HepG2 (cell line): Measurements from ENCODE around the gene HNRNPAB. TPM values are rescaled to one million over a fixed set of nuclear protein-coding genes. Genes with fewer than 3 reads are reported as not detected.

Source experiments
- ATAC-seq: fragments of 200-7000 bp; cut with Tn5 transposase; 3 replicates; pipeline ENCODE4 v1.9.1; 2020; ENCODE audit warnings: mild to moderate bottlenecking, moderate library complexity
- BruUV-seq: library from RNA; stranded (reverse); fragments of 400-500 nt; replicated peaks from 2 replicates; lab custom pipeline; 2021; lab: Mats Ljungman, UMichigan
- CTCF ChIA-PET: fragments of 300-600 bp; formaldehyde crosslinking; extraction: SDS; loops from one replicate; lab custom pipeline; 2021; ENCODE audit warnings: low total read pairs, inconsistent platforms, low intra/inter-chr PET ratio; lab: Yijun Ruan, JAX
- POLR2A ChIA-PET: fragments of 350-600 bp; sonication (Branson Sonifier 250); formaldehyde crosslinking; loops from one replicate; lab custom pipeline; 2020; ENCODE audit warnings: antibody characterized with exemption, inconsistent platforms; lab: Yijun Ruan, JAX
- DNase-seq: peaks from one replicate; pipeline ENCODE4 v3.0.0-alpha.2; 2015; ENCODE audit warnings: low spot score
- FAIRE-seq: peaks from 3 replicates; lab custom pipeline; 2011; peaks lifted over from hg19 to GRCh38; lab: Jason Lieb, UNC
- H2AFZ ChIP-seq: one replicate; pipeline ENCODE4 v1.6.1; 2011; ENCODE audit warnings: low read length, inconsistent platforms
- H3K27ac ChIP-seq: fragments of 300-600 bp; 3 replicates; pipeline ENCODE4 v1.8.0; 2011; ENCODE audit warnings: mixed run types, mild to moderate bottlenecking, mixed read lengths, low read length, inconsistent platforms; ENCODE audit not compliant: insufficient read depth; ENCODE audit errors: extremely low read length
- H3K27me3 ChIP-seq, 2 experiments: fragments of 200-600 bp in 1 of 2; 2 replicates in 1 of 2; 3 replicates in 1 of 2; pipeline versions ENCODE4 v1.6.0 to v1.8.0; 2011; ENCODE audit warnings: low read length in 2 of 2, mild to moderate bottlenecking in 2 of 2, moderate library complexity in 2 of 2, inconsistent platforms in 1 of 2; ENCODE audit not compliant: insufficient read depth in 2 of 2, control insufficient read depth in 1 of 2
- H3K36me3 ChIP-seq, 2 experiments: fragments of 200-600 bp in 1 of 2; replicated peaks in 1 of 2; 2 replicates in 1 of 2; 3 replicates in 1 of 2; pipeline versions ENCODE4 v1.5.1 to v1.8.0; 2011; ENCODE audit warnings: low read length in 2 of 2, inconsistent platforms in 1 of 2; ENCODE audit not compliant: insufficient read depth in 2 of 2, control insufficient read depth in 1 of 2
- H3K4me1 ChIP-seq: 2 replicates; pipeline ENCODE4 v1.5.1; 2012; ENCODE audit warnings: low read length, inconsistent platforms; ENCODE audit not compliant: insufficient read depth
- H3K4me2 ChIP-seq: 2 replicates; pipeline ENCODE4 v1.6.0; 2011; ENCODE audit warnings: low read depth, low read length, inconsistent platforms
- H3K4me3 ChIP-seq, 3 experiments: fragments of 200-600 bp in 1 of 3; sonication (generic), shearing (Covaris generic) in 1 of 3; replicated peaks in 1 of 3; 2 replicates each; pipeline ENCODE4 v1.5.1; 2011 to 2016; ENCODE audit warnings: low read length in 3 of 3, inconsistent platforms in 2 of 3, low read depth in 2 of 3, mild to moderate bottlenecking in 2 of 3, control low read depth in 1 of 3, mixed read lengths in 1 of 3; ENCODE audit not compliant: insufficient read depth in 1 of 3
- H3K79me2 ChIP-seq: one replicate; pipeline ENCODE4 v1.6.1; 2011; ENCODE audit warnings: low read length, inconsistent platforms; ENCODE audit not compliant: insufficient read depth
- H3K9ac ChIP-seq: 2 replicates; pipeline ENCODE4 v1.6.0; 2011; ENCODE audit warnings: mild to moderate bottlenecking, low read depth, low read length, inconsistent platforms; ENCODE audit not compliant: insufficient read depth
- H3K9me3 ChIP-seq: 2 replicates; pipeline ENCODE4 v1.5.1; 2012; ENCODE audit warnings: mild to moderate bottlenecking, low read length
- H4K20me1 ChIP-seq: 2 replicates; pipeline ENCODE4 v1.6.0; 2011; ENCODE audit warnings: inconsistent platforms, mild to moderate bottlenecking, low read length, moderate library complexity; ENCODE audit not compliant: insufficient read depth
- HNRNPH1 ChIP-seq: fragments of 200-400 bp; formaldehyde crosslinking; optimal IDR thresholded peaks from 2 replicates; pipeline ENCODE3; 2017; ENCODE audit warnings: mild to moderate bottlenecking, low read depth, low read length
- KLF13 ChIP-seq: sonication (generic); formaldehyde crosslinking; IDR thresholded peaks from 2 replicates; pipeline ENCODE4 v1.4.0; 2020; ENCODE audit warnings: mild to moderate bottlenecking, missing genetic modification reagents
- MAFG ChIP-seq: sonication (generic); formaldehyde crosslinking; IDR thresholded peaks from 2 replicates; pipeline ENCODE4 v1.5.1; 2020; ENCODE audit warnings: mild to moderate bottlenecking, missing genetic modification reagents
- TBL1XR1 ChIP-seq: fragments of 150-350 bp; IDR thresholded peaks from 2 replicates; pipeline ENCODE4 v1.6.1; 2014; ENCODE audit warnings: borderline replicate concordance, low read length; ENCODE audit not compliant: partially characterized antibody
- TSC22D2 ChIP-seq: sonication (generic); formaldehyde crosslinking; IDR thresholded peaks from 2 replicates; pipeline ENCODE4 v1.5.1; 2020; ENCODE audit warnings: missing genetic modification reagents, mild to moderate bottlenecking, borderline replicate concordance
- WGBS: methylation state at CpG from one replicate; pipeline ENCODE4 v1.1.6; 2017; ENCODE audit warnings: low lambda C conversion rate; 5-methylcytosine and 5-hydroxymethylcytosine counted together
- in situ Hi-C: cut with HindIII; loops from 2 replicates; pipeline ENCODE4 v1.10.0; 2017; ENCODE audit warnings: low pct_unique_long_range_greater_than_20kb; ENCODE audit not compliant: extremely low pct_ligation_motif_present
- intact Hi-C: fragments of 100-400 bp; cut with micrococcal nuclease; formaldehyde crosslinking; loops from one replicate; pipeline ENCODE4 v1.10.0; 2022; ENCODE audit not compliant: unreplicated experiment
- polyA plus RNA-seq, 8 experiments: library from polyadenylated mRNA; depleted of rRNA in 3 of 8; stranded (reverse) in 7 of 8; unstranded in 1 of 8; fragments of >200 nt; fragmentation: Illumina TruSeq in 4 of 8; extraction: Trizol in 4 of 8; gene quantifications; 2 replicates each; pipeline versions ENCODE4 v1.2.1 to v1.2.3, GENCODE V29; 2011 to 2016; ENCODE audit warnings: low read depth in 4 of 8, missing spikeins in 1 of 8, mixed read lengths in 1 of 8; ENCODE audit not compliant: insufficient read depth in 1 of 8
- total RNA-seq, 5 experiments: library from RNA; depleted of rRNA; stranded (reverse); fragments of >200 nt; fragmentation: Illumina TruSeq; extraction: Trizol; gene quantifications; 2 replicates each; pipeline ENCODE4 v1.2.3, GENCODE V29; 2016; ENCODE audit warnings: low read depth in 1 of 5
- TF ChIP-seq, protein P1 (sequence below): sonication (generic); formaldehyde crosslinking; IDR thresholded peaks from 2 replicates; pipeline ENCODE4 v1.8.0; 2022; ENCODE audit warnings: missing genetic modification reagents, mild to moderate bottlenecking, borderline replicate concordance
- TF ChIP-seq, protein P2 (sequence below): fragments of 450-650 bp; IDR thresholded peaks from 2 replicates; pipeline ENCODE4 v1.6.1; 2016
- TF ChIP-seq, protein P3 (sequence below), 2 experiments: sonication (generic) in 1 of 2; formaldehyde crosslinking in 1 of 2; IDR thresholded peaks; 2 replicates each; pipeline versions ENCODE4 v1.5.1 to v1.6.1; 2011 to 2020; ENCODE audit warnings: borderline replicate concordance in 1 of 2, low read depth in 1 of 2, low read length in 1 of 2, mild to moderate bottlenecking in 1 of 2, missing genetic modification reagents in 1 of 2, moderate library complexity in 1 of 2

Gene HNRNPAB
- total and polyA plus RNA-seq, 2 of the 13 experiments (the other 11 are each of a cell fraction or from before 2014, with no cell fraction given), result 62.6 to 111 TPM

DNA sequence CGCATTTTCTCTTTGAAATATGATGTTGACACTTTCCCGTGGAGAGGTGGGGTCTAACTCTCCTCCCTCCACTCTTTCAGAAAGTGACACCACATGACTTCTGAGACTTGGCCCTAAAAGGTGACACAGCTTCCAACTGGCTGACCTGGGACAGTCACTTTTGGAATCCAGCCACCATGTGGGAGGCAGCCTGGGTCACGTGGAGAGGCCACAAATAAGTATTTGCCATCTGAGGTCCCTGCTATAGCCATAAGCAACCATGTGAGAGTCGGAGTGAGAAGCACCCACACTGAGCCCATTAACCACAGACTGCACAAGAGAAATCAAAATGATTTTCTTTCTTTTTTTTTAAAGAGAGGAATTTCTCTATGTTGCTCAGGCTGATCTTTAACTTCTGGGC is 32.3 kb downstream of the HNRNPAB start:
- DNase-seq (peak; percentile 31), ATAC-seq (no peak), FAIRE-seq (no peak)
- no peak overlapping the region for H3K27ac ChIP-seq
- H3K9me3 ChIP-seq, result no peaks in the 10 kb centered on the region
- 2% methylated on average over 4 of the region's 4 CpGs for WGBS
- intact Hi-C loops (no loop called here), in situ Hi-C loops (no loop called here)
- H2AFZ ChIP-seq, result no peak overlapping the region
- ChIA-PET CTCF (no interaction called here), POLR2A (no interaction called here)
- H3K36me3 ChIP-seq, result no peaks in the 10 kb centered on the region; a peak in 1 of 5 replicates
- H3K4me3 ChIP-seq, result no peak overlapping the region
- H3K27me3 ChIP-seq, result no peaks in the 10 kb centered on the region; a peak in 1 of 5 replicates
- H3K4me2 ChIP-seq, result peak overlapping the region; percentile 51; the same call in 1 of the 2 replicates
- peaks cover 55% of the 10 kb centered on the region for H3K4me1 ChIP-seq
- no peak for TF ChIP-seq TSC22D2 (CRISPR knock-in tag)
- TF ChIP-seq, protein P1, sequence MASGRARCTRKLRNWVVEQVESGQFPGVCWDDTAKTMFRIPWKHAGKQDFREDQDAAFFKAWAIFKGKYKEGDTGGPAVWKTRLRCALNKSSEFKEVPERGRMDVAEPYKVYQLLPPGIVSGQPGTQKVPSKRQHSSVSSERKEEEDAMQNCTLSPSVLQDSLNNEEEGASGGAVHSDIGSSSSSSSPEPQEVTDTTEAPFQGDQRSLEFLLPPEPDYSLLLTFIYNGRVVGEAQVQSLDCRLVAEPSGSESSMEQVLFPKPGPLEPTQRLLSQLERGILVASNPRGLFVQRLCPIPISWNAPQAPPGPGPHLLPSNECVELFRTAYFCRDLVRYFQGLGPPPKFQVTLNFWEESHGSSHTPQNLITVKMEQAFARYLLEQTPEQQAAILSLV, result no peak
- TF ChIP-seq, protein P2, sequence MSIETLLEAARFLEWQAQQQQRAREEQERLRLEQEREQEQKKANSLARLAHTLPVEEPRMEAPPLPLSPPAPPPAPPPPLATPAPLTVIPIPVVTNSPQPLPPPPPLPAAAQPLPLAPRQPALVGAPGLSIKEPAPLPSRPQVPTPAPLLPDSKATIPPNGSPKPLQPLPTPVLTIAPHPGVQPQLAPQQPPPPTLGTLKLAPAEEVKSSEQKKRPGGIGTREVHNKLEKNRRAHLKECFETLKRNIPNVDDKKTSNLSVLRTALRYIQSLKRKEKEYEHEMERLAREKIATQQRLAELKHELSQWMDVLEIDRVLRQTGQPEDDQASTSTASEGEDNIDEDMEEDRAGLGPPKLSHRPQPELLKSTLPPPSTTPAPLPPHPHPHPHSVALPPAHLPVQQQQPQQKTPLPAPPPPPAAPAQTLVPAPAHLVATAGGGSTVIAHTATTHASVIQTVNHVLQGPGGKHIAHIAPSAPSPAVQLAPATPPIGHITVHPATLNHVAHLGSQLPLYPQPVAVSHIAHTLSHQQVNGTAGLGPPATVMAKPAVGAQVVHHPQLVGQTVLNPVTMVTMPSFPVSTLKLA, result peak; percentile 96
- TF ChIP-seq TBL1XR1, result no peak
- TF ChIP-seq MAFG (CRISPR knock-in tag), result no peak
- no peak for TF ChIP-seq HNRNPH1
- TF ChIP-seq KLF13 (CRISPR knock-in tag), result no peak
- TF ChIP-seq, protein P3, sequence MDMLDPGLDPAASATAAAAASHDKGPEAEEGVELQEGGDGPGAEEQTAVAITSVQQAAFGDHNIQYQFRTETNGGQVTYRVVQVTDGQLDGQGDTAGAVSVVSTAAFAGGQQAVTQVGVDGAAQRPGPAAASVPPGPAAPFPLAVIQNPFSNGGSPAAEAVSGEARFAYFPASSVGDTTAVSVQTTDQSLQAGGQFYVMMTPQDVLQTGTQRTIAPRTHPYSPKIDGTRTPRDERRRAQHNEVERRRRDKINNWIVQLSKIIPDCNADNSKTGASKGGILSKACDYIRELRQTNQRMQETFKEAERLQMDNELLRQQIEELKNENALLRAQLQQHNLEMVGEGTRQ (IDR thresholded peaks at IDR 0.05; ENCODE audit: low read depth, low read length), result peak; percentile 80
- TF ChIP-seq, protein P3 (CRISPR knock-in tag; IDR thresholded peaks at IDR 0.05; ENCODE audit: borderline replicate concordance), result peak; percentile 58; the same call in 1 of the 2 replicates
- BruUV-seq, result no TSS peak
- H4K20me1 ChIP-seq, result no peaks in the 10 kb centered on the region
- no peak overlapping the region for H3K9ac ChIP-seq
- H3K79me2 ChIP-seq, result peaks cover 4% of the 10 kb centered on the region
